ENCODE data around the gene EMILIN3. TPM values are rescaled to one million over a fixed set of nuclear protein-coding genes. Genes with fewer than 3 reads are reported as not detected.
"Not testable (repeated sequence)": the region's sequence is repeated elsewhere in the genome, so short reads cannot be mapped to it uniquely, and the experiment has no call there.

EMILIN3 gene
- total RNA-seq, 2 donors from 2014 or later, result not detected

- Mint-ChIP-seq H3K27ac (no peak overlapping the region), H3K4me1 (ENCODE audit: low read depth) (peaks cover 17% of the 10 kb centered on the region), H3K27me3 (ENCODE audit: low read depth) (peaks cover 3% of the 10 kb centered on the region), H3K36me3 (ENCODE audit: insufficient read depth in 2 of 2) (no peaks in the 10 kb centered on the region), H3K4me3 (no peak overlapping the region), H3K9me3 (no peaks in the 10 kb centered on the region)
- DNase-seq (no peak), ATAC-seq (replicated peaks in 1 of 2) (no peak)
Observed at GRCh38 chr20:41330343-41330720, 36.3 kb downstream of the EMILIN3 start.

- Mint-ChIP-seq H3K27ac (no peak overlapping the region), H3K9me3 (no peaks in the 10 kb centered on the region), H3K27me3 (ENCODE audit: low read depth) (no peaks in the 10 kb centered on the region), H3K4me3 (peak overlapping the region in 1 of 2 donors; percentile 68), H3K36me3 (ENCODE audit: insufficient read depth in 2 of 2) (no peaks in the 10 kb centered on the region), H3K4me1 (ENCODE audit: low read depth) (peaks cover 17% of the 10 kb centered on the region)
- DNase-seq, result peak; percentile 66 to 67
- ATAC-seq (replicated peaks in 1 of 2), result peak; percentile 100
Observed at GRCh38 chr20:41329435-41330342, 36.9 kb downstream of the EMILIN3 start.

GRCh38 chr20:41327178-41327577 lies 39.4 kb downstream of the EMILIN3 start:
- peaks cover 17% of the 10 kb centered on the region for H3K4me1 Mint-ChIP-seq (ENCODE audit: low read depth)
- H3K36me3 Mint-ChIP-seq (ENCODE audit: insufficient read depth in 2 of 2), result no peaks in the 10 kb centered on the region
- H3K27ac Mint-ChIP-seq, result no peak overlapping the region
- no peaks in the 10 kb centered on the region for H3K27me3 Mint-ChIP-seq (ENCODE audit: low read depth)
- ATAC-seq (replicated peaks in 1 of 2) (no peak), DNase-seq (no peak)
- no peaks in the 10 kb centered on the region for H3K9me3 Mint-ChIP-seq
- H3K4me3 Mint-ChIP-seq, result no peak overlapping the region

GRCh38 chr20:41320976-41321375 lies 45.6 kb downstream of the EMILIN3 start:
- Mint-ChIP-seq H3K9me3 (no peaks in the 10 kb centered on the region), H3K27me3 (ENCODE audit: low read depth) (no peaks in the 10 kb centered on the region), H3K4me1 (ENCODE audit: low read depth) (peaks cover 19% of the 10 kb centered on the region), H3K36me3 (ENCODE audit: insufficient read depth in 2 of 2) (no peaks in the 10 kb centered on the region), H3K4me3 (no peak overlapping the region), H3K27ac (no peak overlapping the region)
- ATAC-seq (replicated peaks in 1 of 2) (no peak), DNase-seq (no peak)

- ATAC-seq (replicated peaks in 1 of 2) (no peak), DNase-seq (no peak)
- Mint-ChIP-seq H3K4me3 (no peak overlapping the region), H3K36me3 (ENCODE audit: insufficient read depth in 2 of 2) (no peaks in the 10 kb centered on the region), H3K4me1 (ENCODE audit: low read depth) (peaks cover 21% of the 10 kb centered on the region), H3K9me3 (no peaks in the 10 kb centered on the region), H3K27me3 (ENCODE audit: low read depth) (no peaks in the 10 kb centered on the region), H3K27ac (no peak overlapping the region)
Observed at GRCh38 chr20:41320441-41320840, 46.2 kb downstream of the EMILIN3 start.

- Mint-ChIP-seq H3K4me3 (peak overlapping the region; percentile 61 to 85), H3K27ac (peak overlapping the region; percentile 77), H3K27me3 (ENCODE audit: low read depth) (no peaks in the 10 kb centered on the region), H3K9me3 (no peaks in the 10 kb centered on the region), H3K36me3 (ENCODE audit: insufficient read depth in 2 of 2) (no peaks in the 10 kb centered on the region), H3K4me1 (ENCODE audit: low read depth) (peaks cover 34% of the 10 kb centered on the region)
- ATAC-seq (replicated peaks in 1 of 2) (no peak), DNase-seq (no peak)
Observed at GRCh38 chr20:41318271-41318649, 48.4 kb downstream of the EMILIN3 start.

GRCh38 chr20:41317546-41318270 lies 48.9 kb downstream of the EMILIN3 start, which contains the start of gene ZHX3:
Gene ZHX3 (minus strand): TSS chr20:41317731. CDS start chr20:41204916, 112,815 bp downstream.
- Mint-ChIP-seq H3K9me3 (no peaks in the 10 kb centered on the region), H3K36me3 (ENCODE audit: insufficient read depth in 2 of 2) (no peaks in the 10 kb centered on the region), H3K27me3 (ENCODE audit: low read depth) (no peaks in the 10 kb centered on the region), H3K4me1 (ENCODE audit: low read depth) (peaks cover 34% of the 10 kb centered on the region), H3K27ac (peak within 1 kb of the TSS; percentile 77), H3K4me3 (peak within 1 kb of the TSS; percentile 93 to 95)
- peak; percentile 97 to 98 for DNase-seq
- ATAC-seq (replicated peaks in 1 of 2), result peak; percentile 98

GRCh38 chr20:41316602-41317545 lies 49.7 kb downstream of the EMILIN3 start:
- peak; percentile 75 to 77 for ATAC-seq (replicated peaks in 1 of 2)
- Mint-ChIP-seq H3K4me3 (peak overlapping the region; percentile 93 to 95), H3K9me3 (no peaks in the 10 kb centered on the region), H3K4me1 (ENCODE audit: low read depth) (peaks cover 34% of the 10 kb centered on the region), H3K27me3 (ENCODE audit: low read depth) (no peaks in the 10 kb centered on the region), H3K27ac (peak overlapping the region; percentile 63), H3K36me3 (ENCODE audit: insufficient read depth in 2 of 2) (no peaks in the 10 kb centered on the region)
- peak; percentile 67 to 73 for DNase-seq

- Mint-ChIP-seq H3K27me3 (ENCODE audit: low read depth) (no peaks in the 10 kb centered on the region), H3K27ac (peak overlapping the region; percentile 55), H3K9me3 (no peaks in the 10 kb centered on the region), H3K4me3 (peak overlapping the region; percentile 93 to 95), H3K36me3 (ENCODE audit: insufficient read depth in 2 of 2) (no peaks in the 10 kb centered on the region), H3K4me1 (ENCODE audit: low read depth) (peaks cover 34% of the 10 kb centered on the region)
- ATAC-seq (replicated peaks in 1 of 2) (no peak), DNase-seq (no peak)
Observed at GRCh38 chr20:41316051-41316450, 50.6 kb downstream of the EMILIN3 start.

GRCh38 chr20:41314386-41314785 lies 52.2 kb downstream of the EMILIN3 start:
- ATAC-seq (replicated peaks in 1 of 2), result no peak
- Mint-ChIP-seq H3K9me3 (no peaks in the 10 kb centered on the region), H3K36me3 (ENCODE audit: insufficient read depth in 2 of 2) (no peaks in the 10 kb centered on the region), H3K4me3 (peak overlapping the region in 1 of 2 donors; percentile 35), H3K4me1 (ENCODE audit: low read depth) (peaks cover 34% of the 10 kb centered on the region), H3K27me3 (ENCODE audit: low read depth) (no peaks in the 10 kb centered on the region), H3K27ac (no peak overlapping the region)
- no peak for DNase-seq

- H3K27ac Mint-ChIP-seq; DNase-seq; H3K4me3 Mint-ChIP-seq; H3K9me3 Mint-ChIP-seq; ATAC-seq (replicated peaks in 1 of 2); H3K27me3 Mint-ChIP-seq (ENCODE audit: low read depth); H3K36me3 Mint-ChIP-seq (ENCODE audit: insufficient read depth in 2 of 2): not testable (repeated sequence)
- peaks cover 25% of the 10 kb centered on the region for H3K4me1 Mint-ChIP-seq (ENCODE audit: low read depth)
Observed at GRCh38 chr20:41312009-41312408, 54.6 kb downstream of the EMILIN3 start.
